Neural progenitor cell (in vitro differentiated cells): Measurements from ENCODE around the gene GPRASP2. TPM values are rescaled to one million over a fixed set of nuclear protein-coding genes. Genes with fewer than 3 reads are reported as not detected.

Experiments used
- DNase-seq: peaks from one replicate; pipeline ENCODE4 v3.0.0-alpha.2; 2016; ENCODE audit warnings: low spot score
- H2AFZ ChIP-seq: fragments of 200-600 bp; sonication (generic); replicated peaks from 2 replicates; pipeline ENCODE4 v1.6.1; 2016; ENCODE audit warnings: antibody characterized with exemption
- H3F3A ChIP-seq: fragments of 200-600 bp; sonication (generic); 2 replicates; pipeline ENCODE4 v1.6.1; 2016; ENCODE audit warnings: antibody characterized with exemption, low read depth
- H3K27ac ChIP-seq: fragments of 200-600 bp; sonication (generic); 2 replicates; pipeline ENCODE4 v1.5.1; 2016; ENCODE audit warnings: mild to moderate bottlenecking
- H3K27me3 ChIP-seq: fragments of 200-600 bp; sonication (generic); 2 replicates; pipeline ENCODE4 v1.6.1; 2016; ENCODE audit warnings: mild to moderate bottlenecking, moderate library complexity
- H3K36me3 ChIP-seq: fragments of 200-600 bp; sonication (generic); 2 replicates; pipeline ENCODE4 v1.5.1; 2016
- H3K4me1 ChIP-seq: fragments of 200-600 bp; sonication (generic); 2 replicates; pipeline ENCODE4 v1.6.1; 2016; ENCODE audit warnings: mixed run types
- H3K4me2 ChIP-seq: fragments of 200-600 bp; sonication (generic); 2 replicates; pipeline ENCODE4 v1.6.1; 2016
- H3K4me3 ChIP-seq: fragments of 200-600 bp; sonication (generic); 2 replicates; pipeline ENCODE4 v1.5.1; 2016
- H3K79me2 ChIP-seq: fragments of 200-600 bp; sonication (generic); 2 replicates; pipeline ENCODE4 v1.6.1; 2016; ENCODE audit warnings: low read depth
- H3K9ac ChIP-seq: fragments of 200-600 bp; sonication (generic); 2 replicates; pipeline ENCODE4 v1.6.1; 2016
- H3K9me3 ChIP-seq: fragments of 200-600 bp; sonication (generic); 2 replicates; pipeline ENCODE4 v1.5.1; 2016; ENCODE audit warnings: low read depth
- H4K20me1 ChIP-seq: fragments of 200-600 bp; sonication (generic); 2 replicates; pipeline ENCODE4 v1.6.1; 2016; ENCODE audit warnings: low read depth
- H3K27ac Mint-ChIP-seq: 3 replicates; pipeline ENCODE4 v1.8.0; 2021; ENCODE audit warnings: mixed read lengths
- H3K27me3 Mint-ChIP-seq: 2 replicates; pipeline ENCODE4 v1.8.0; 2022; ENCODE audit warnings: low read depth, mild to moderate bottlenecking, inconsistent platforms, moderate library complexity, mixed read lengths; ENCODE audit not compliant: insufficient read depth
- H3K36me3 Mint-ChIP-seq: 3 replicates; pipeline ENCODE4 v1.8.0; 2021; ENCODE audit warnings: mixed read lengths
- H3K4me1 Mint-ChIP-seq: 3 replicates; pipeline ENCODE4 v1.8.0; 2021; ENCODE audit warnings: mixed read lengths
- H3K4me3 Mint-ChIP-seq: 3 replicates; pipeline ENCODE4 v1.8.0; 2021; ENCODE audit warnings: mild to moderate bottlenecking, moderate library complexity, mixed read lengths
- H3K9me3 Mint-ChIP-seq: 3 replicates; pipeline ENCODE4 v1.8.0; 2020; ENCODE audit warnings: mixed read lengths
- EZH2 ChIP-seq: fragments of 200-600 bp; sonication (generic); IDR thresholded peaks from 2 replicates; pipeline ENCODE4 v1.6.1; 2017; ENCODE audit warnings: antibody characterized with exemption, mild to moderate bottlenecking, moderate library complexity
- EZH2phosphoT487 ChIP-seq: fragments of 200-600 bp; sonication (generic); IDR thresholded peaks from 2 replicates; pipeline ENCODE4 v1.6.1; 2017; ENCODE audit warnings: antibody characterized with exemption
- total RNA-seq: library from RNA; depleted of rRNA; stranded (reverse); fragments of >200 nt; gene quantifications from 2 replicates; pipeline ENCODE4 v1.2.3, GENCODE V29; 2015; ENCODE audit warnings: low replicate concordance
- TF ChIP-seq, protein P1 (sequence below): fragments of 200-600 bp; sonication (generic); IDR thresholded peaks from 2 replicates; pipeline ENCODE4 v1.5.1; 2017; ENCODE audit warnings: antibody characterized with exemption, mild to moderate bottlenecking

Gene GPRASP2
- total RNA-seq, 1 donor from 2014 or later, result 39.0 TPM

DNA sequence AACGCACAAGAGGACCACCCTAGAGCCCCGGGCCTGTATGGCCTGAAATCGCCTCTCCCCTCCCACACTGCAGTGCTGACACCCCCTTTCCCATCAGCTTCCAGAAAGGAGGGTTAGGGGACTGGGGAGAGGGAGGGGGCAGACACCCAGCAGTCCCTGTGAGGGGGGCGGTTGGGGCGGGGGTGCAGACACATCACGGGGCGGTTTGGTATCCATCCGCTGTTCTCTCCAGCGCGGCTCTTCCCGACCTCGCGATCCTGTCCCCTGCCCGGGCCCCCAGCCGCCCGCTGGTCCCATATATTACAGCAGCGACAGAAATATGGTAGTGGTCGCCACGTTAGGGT lies 404 bp upstream of the GPRASP2 start:
- H3K36me3 Mint-ChIP-seq, result peaks cover 9% of the 10 kb centered on the region
- no peak overlapping the region for H3K27ac ChIP-seq
- peak overlapping the region; percentile 90 for H3K4me3 Mint-ChIP-seq

DNA sequence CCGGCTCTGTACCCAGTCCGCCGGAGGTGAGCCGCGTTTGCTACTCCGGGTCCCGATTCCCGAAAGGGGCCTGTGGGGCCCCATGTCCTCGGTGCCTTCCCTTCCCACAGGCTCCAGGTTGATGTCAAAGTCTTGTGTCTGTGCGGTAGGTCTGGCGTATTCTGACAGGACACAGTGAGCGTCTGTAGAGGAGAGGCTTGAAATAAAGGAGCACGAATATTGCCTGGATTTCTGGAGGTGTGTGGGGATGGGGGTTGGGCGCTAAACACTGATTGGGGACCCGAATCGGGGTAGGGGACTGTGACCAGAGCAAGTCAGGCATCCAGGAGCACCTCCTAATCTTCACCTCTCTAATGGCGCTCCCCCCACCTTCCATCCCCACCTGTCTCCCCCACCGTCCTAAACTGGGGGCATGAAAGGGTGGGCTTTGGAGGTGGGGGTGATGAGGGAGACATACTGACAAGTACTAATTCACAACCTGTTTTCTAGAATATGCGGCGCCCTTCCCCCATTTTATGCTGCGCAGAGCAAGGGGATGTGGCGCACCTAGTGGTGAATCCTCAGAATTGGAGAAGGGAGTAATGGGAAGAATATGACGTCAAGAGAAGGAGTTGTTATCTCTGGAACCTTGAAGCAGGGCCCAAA lies 855 bp downstream of the GPRASP2 start:
- Histone ChIP-seq H4K20me1 (no peaks in the 10 kb centered on the region), H3K4me2 (peak overlapping the region; percentile 81), H3K79me2 (no peaks in the 10 kb centered on the region), H3F3A (no peaks in the 10 kb centered on the region), H3K4me3 (peak overlapping the region; percentile 69), H2AFZ (no peak overlapping the region), H3K27me3 (peaks cover 3% of the 10 kb centered on the region), H3K9ac (no peak overlapping the region), H3K9me3 (no peaks in the 10 kb centered on the region), H3K36me3 (peaks cover 7% of the 10 kb centered on the region), H3K4me1 (no peaks in the 10 kb centered on the region), H3K27ac (no peak overlapping the region)
- TF ChIP-seq, protein P1, sequence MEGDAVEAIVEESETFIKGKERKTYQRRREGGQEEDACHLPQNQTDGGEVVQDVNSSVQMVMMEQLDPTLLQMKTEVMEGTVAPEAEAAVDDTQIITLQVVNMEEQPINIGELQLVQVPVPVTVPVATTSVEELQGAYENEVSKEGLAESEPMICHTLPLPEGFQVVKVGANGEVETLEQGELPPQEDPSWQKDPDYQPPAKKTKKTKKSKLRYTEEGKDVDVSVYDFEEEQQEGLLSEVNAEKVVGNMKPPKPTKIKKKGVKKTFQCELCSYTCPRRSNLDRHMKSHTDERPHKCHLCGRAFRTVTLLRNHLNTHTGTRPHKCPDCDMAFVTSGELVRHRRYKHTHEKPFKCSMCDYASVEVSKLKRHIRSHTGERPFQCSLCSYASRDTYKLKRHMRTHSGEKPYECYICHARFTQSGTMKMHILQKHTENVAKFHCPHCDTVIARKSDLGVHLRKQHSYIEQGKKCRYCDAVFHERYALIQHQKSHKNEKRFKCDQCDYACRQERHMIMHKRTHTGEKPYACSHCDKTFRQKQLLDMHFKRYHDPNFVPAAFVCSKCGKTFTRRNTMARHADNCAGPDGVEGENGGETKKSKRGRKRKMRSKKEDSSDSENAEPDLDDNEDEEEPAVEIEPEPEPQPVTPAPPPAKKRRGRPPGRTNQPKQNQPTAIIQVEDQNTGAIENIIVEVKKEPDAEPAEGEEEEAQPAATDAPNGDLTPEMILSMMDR, result peak; percentile 64
- no peak for TF ChIP-seq EZH2phosphoT487
- Mint-ChIP-seq H3K27ac (peak overlapping the region; percentile 63), H3K4me3 (peak overlapping the region; percentile 94), H3K27me3 (peaks cover 10% of the 10 kb centered on the region), H3K9me3 (peaks cover 13% of the 10 kb centered on the region), H3K36me3 (peaks cover 9% of the 10 kb centered on the region), H3K4me1 (peaks cover 4% of the 10 kb centered on the region)
- DNase-seq, result peak; percentile 33

More for the DNA sequence above, 404 bp upstream of the GPRASP2 start:
- TF ChIP-seq EZH2phosphoT487 (no peak), EZH2 (no peak)
- TF ChIP-seq, protein P1, result no peak
- H2AFZ ChIP-seq, result no peak overlapping the region
- no peak overlapping the region for H3K9ac ChIP-seq
- H3K4me1 ChIP-seq, result no peaks in the 10 kb centered on the region
- no peaks in the 10 kb centered on the region for H4K20me1 ChIP-seq
- H3K9me3 Mint-ChIP-seq, result peaks cover 13% of the 10 kb centered on the region
- peaks cover 3% of the 10 kb centered on the region for H3K27me3 ChIP-seq
- peak overlapping the region; percentile 69 for H3K4me3 ChIP-seq
- H3K9me3 ChIP-seq, result no peaks in the 10 kb centered on the region
- H3K79me2 ChIP-seq, result no peaks in the 10 kb centered on the region
- H3K36me3 ChIP-seq, result no peaks in the 10 kb centered on the region
- no peak for DNase-seq
- peaks cover 10% of the 10 kb centered on the region for H3K27me3 Mint-ChIP-seq
- H3K4me1 Mint-ChIP-seq, result peaks cover 4% of the 10 kb centered on the region
- H3K4me2 ChIP-seq, result peak overlapping the region; percentile 81
- H3F3A ChIP-seq, result no peaks in the 10 kb centered on the region
- H3K27ac Mint-ChIP-seq, result no peak overlapping the region

DNA sequence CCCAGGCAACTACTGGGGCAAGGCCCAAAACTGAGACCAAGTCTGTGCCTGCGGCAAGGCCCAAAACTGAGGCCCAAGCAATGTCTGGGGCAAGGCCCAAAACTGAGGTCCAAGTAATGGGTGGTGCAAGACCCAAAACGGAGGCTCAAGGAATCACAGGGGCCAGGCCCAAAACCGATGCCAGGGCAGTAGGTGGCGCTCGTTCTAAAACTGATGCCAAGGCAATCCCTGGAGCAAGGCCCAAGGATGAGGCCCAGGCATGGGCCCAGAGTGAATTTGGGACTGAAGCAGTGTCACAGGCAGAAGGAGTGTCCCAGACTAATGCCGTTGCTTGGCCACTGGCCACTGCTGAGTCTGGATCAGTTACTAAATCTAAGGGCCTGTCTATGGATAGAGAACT lies 2.7 kb downstream of the GPRASP2 start:
- H3K4me2 ChIP-seq, result no peak overlapping the region
- H2AFZ ChIP-seq, result no peak overlapping the region
- no peaks in the 10 kb centered on the region for H3K9me3 ChIP-seq
- Mint-ChIP-seq H3K4me1 (peaks cover 4% of the 10 kb centered on the region), H3K27me3 (peaks cover 10% of the 10 kb centered on the region), H3K9me3 (peaks cover 13% of the 10 kb centered on the region), H3K36me3 (peaks cover 9% of the 10 kb centered on the region), H3K4me3 (no peak overlapping the region), H3K27ac (no peak overlapping the region)
- H3F3A ChIP-seq, result no peaks in the 10 kb centered on the region
- no peaks in the 10 kb centered on the region for H3K79me2 ChIP-seq
- peaks cover 3% of the 10 kb centered on the region for H3K27me3 ChIP-seq
- no peak for TF ChIP-seq EZH2phosphoT487
- no peak for TF ChIP-seq EZH2
- TF ChIP-seq, protein P1, result no peak
- H4K20me1 ChIP-seq, result no peaks in the 10 kb centered on the region
- H3K4me3 ChIP-seq, result no peak overlapping the region
- no peak overlapping the region for H3K27ac ChIP-seq
- H3K9ac ChIP-seq, result no peak overlapping the region
- peaks cover 7% of the 10 kb centered on the region for H3K36me3 ChIP-seq
- H3K4me1 ChIP-seq, result no peaks in the 10 kb centered on the region
- DNase-seq, result no peak
